Activated B cell treated with CpG ODN at 0.5 μM for 24 hours (primary cell): ENCODE measurements around the gene LDB2. TPM values are rescaled to one million over a fixed set of nuclear protein-coding genes. Genes with fewer than 3 reads are reported as not detected.
"Not testable (repeated sequence)": the region's sequence is repeated elsewhere in the genome, so short reads cannot be mapped to it uniquely, and the experiment has no call there.

ENCODE experiments used
- ATAC-seq: fragments of 200-7000 bp; cut with Tn5 transposase; one replicate; pipeline ENCODE4 v1.10.0; 2021; ENCODE audit warnings: low read depth, mild to moderate bottlenecking, moderate library complexity
- CTCF ChIA-PET: fragments of 350-600 bp; sonication (Branson Sonifier 250); formaldehyde crosslinking; loops from one replicate; lab custom pipeline; 2021; ENCODE audit warnings: antibody characterized with exemption; lab: Charles Lee
- POLR2A ChIA-PET: fragments of 350-600 bp; sonication (Branson Sonifier 250); formaldehyde crosslinking; loops from one replicate; lab custom pipeline; 2021; ENCODE audit warnings: antibody characterized with exemption; lab: Charles Lee
- DNase-seq: peaks from one replicate; pipeline ENCODE4 v3.0.0; 2022
- H3K27ac Mint-ChIP-seq: one replicate; pipeline ENCODE4 v1.8.0; 2020; ENCODE audit warnings: mixed read lengths
- H3K27me3 Mint-ChIP-seq: one replicate; pipeline ENCODE4 v1.8.0; 2021; ENCODE audit warnings: mixed read lengths
- H3K36me3 Mint-ChIP-seq: one replicate; pipeline ENCODE4 v1.8.0; 2021; ENCODE audit warnings: low read depth, mixed read lengths
- H3K4me1 Mint-ChIP-seq: one replicate; pipeline ENCODE4 v1.8.0; 2021; ENCODE audit warnings: mixed read lengths
- H3K4me3 Mint-ChIP-seq: one replicate; pipeline ENCODE4 v1.8.0; 2020; ENCODE audit warnings: mild to moderate bottlenecking, mixed read lengths
- H3K9me3 Mint-ChIP-seq: one replicate; pipeline ENCODE4 v1.8.0; 2020; ENCODE audit warnings: mixed read lengths
- intact Hi-C: fragments of 100-400 bp; cut with micrococcal nuclease; formaldehyde crosslinking; loops from one replicate; pipeline ENCODE4 v1.15.1; 2024
- total RNA-seq: library from RNA; stranded (reverse); gene quantifications from 2 replicates; pipeline ENCODE4 v1.2.3, GENCODE V29; 2022
- TF ChIP-seq, protein P1 (sequence below): fragments of 200-600 bp; IDR thresholded peaks from one replicate; pipeline ENCODE4 v1.8.0; 2022; ENCODE audit warnings: antibody characterized with exemption, mild to moderate bottlenecking

The LDB2 gene
- total RNA-seq, 1 donor from 2014 or later = not detected

GRCh38 chr4:16641971-16642370, 256.5 kb downstream of the LDB2 start:
- TF ChIP-seq, protein P1, sequence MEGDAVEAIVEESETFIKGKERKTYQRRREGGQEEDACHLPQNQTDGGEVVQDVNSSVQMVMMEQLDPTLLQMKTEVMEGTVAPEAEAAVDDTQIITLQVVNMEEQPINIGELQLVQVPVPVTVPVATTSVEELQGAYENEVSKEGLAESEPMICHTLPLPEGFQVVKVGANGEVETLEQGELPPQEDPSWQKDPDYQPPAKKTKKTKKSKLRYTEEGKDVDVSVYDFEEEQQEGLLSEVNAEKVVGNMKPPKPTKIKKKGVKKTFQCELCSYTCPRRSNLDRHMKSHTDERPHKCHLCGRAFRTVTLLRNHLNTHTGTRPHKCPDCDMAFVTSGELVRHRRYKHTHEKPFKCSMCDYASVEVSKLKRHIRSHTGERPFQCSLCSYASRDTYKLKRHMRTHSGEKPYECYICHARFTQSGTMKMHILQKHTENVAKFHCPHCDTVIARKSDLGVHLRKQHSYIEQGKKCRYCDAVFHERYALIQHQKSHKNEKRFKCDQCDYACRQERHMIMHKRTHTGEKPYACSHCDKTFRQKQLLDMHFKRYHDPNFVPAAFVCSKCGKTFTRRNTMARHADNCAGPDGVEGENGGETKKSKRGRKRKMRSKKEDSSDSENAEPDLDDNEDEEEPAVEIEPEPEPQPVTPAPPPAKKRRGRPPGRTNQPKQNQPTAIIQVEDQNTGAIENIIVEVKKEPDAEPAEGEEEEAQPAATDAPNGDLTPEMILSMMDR = no peak
- POLR2A ChIA-PET = no interaction called here
- CTCF ChIA-PET = no interaction called here
- peaks cover 3% of the 10 kb centered on the region for H3K9me3 Mint-ChIP-seq
- H3K27me3 Mint-ChIP-seq = no peaks in the 10 kb centered on the region
- H3K36me3 Mint-ChIP-seq = no peaks in the 10 kb centered on the region
- H3K4me1 Mint-ChIP-seq = no peaks in the 10 kb centered on the region
- H3K27ac Mint-ChIP-seq = no peak overlapping the region
- intact Hi-C loops = no loop called here
- no peak overlapping the region for H3K4me3 Mint-ChIP-seq
- ATAC-seq = no peak
- DNase-seq = no peak

DNA sequence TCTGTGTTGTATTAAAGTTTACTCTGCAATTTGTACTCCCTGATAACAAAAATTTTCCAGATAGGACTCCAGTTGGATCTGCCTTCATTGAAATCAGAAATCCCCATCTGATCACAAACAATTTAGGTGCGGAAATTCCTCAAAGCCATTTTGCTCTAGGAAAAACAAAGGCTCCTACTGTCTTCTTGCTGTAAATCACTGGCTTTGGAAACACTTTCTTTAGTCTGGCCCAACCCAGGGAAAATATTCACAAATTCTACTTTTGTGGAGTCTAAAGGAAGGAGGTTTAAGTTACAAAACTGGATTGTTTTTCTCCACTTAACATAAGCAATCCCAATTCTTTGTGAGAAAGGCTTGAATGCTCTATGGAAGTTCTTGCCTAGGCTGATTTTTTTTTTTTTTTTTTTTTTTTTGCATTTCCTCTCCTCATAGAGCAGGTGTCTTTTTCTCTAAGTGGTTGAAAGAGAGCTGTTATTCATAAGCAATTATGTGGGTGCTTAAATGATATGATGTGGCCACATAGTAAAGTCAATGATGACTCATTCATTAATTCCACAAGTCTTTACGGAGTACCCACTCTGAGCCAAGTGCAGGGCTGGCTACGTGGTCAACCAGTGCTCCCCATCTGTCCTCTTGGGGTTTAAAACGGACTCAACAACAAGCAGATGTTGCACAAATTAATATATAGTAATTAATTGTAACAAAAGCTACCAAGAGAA, 261.4 kb downstream of the LDB2 start:
- H3K9me3 Mint-ChIP-seq = peaks cover 5% of the 10 kb centered on the region
- H3K27ac Mint-ChIP-seq = no peak overlapping the region
- no peak overlapping the region for H3K4me3 Mint-ChIP-seq
- H3K4me1 Mint-ChIP-seq = no peaks in the 10 kb centered on the region
- CTCF ChIA-PET = no interaction called here
- no peak for DNase-seq
- ATAC-seq = no peak
- POLR2A ChIA-PET = no interaction called here
- TF ChIP-seq, protein P1 = no peak
- H3K27me3 Mint-ChIP-seq = no peaks in the 10 kb centered on the region
- intact Hi-C loops = no loop called here
- no peaks in the 10 kb centered on the region for H3K36me3 Mint-ChIP-seq

DNA sequence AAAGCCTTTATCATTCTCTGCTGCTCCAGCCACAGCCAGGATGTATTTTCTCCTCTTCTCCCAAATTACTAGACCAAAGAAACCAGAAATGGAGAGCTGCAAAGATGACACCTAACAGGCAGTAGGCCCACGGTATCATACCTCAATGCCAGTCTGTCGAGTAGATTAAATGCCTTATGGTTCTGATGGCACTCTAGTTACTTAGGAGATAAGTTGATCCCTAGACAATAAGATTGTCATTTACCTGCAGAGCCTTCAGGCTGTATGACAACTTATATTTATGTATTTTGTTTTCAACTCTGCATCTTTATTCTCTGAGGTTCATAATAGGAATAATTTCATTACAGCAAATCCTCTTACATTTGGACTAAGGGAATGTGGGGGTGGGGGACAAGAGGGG, 262.1 kb downstream of the LDB2 start:
- TF ChIP-seq, protein P1 = no peak
- no peaks in the 10 kb centered on the region for H3K36me3 Mint-ChIP-seq
- no peak overlapping the region for H3K4me3 Mint-ChIP-seq
- peaks cover 5% of the 10 kb centered on the region for H3K9me3 Mint-ChIP-seq
- no peaks in the 10 kb centered on the region for H3K27me3 Mint-ChIP-seq
- ChIA-PET POLR2A (no interaction called here), CTCF (no interaction called here)
- no peak for DNase-seq
- no peaks in the 10 kb centered on the region for H3K4me1 Mint-ChIP-seq
- intact Hi-C loops = no loop called here
- H3K27ac Mint-ChIP-seq = no peak overlapping the region
- ATAC-seq = no peak

- POLR2A ChIA-PET, H3K4me3 Mint-ChIP-seq, H3K4me1 Mint-ChIP-seq, H3K27me3 Mint-ChIP-seq, H3K36me3 Mint-ChIP-seq, ATAC-seq, CTCF ChIA-PET, H3K27ac Mint-ChIP-seq, H3K9me3 Mint-ChIP-seq, DNase-seq, intact Hi-C loops: not testable (repeated sequence)
Observed at GRCh38 chr4:16629274-16629673, 269.2 kb downstream of the LDB2 start.

GRCh38 chr4:16628835-16629234, 269.6 kb downstream of the LDB2 start:
- H3K9me3 Mint-ChIP-seq, H3K27ac Mint-ChIP-seq, H3K36me3 Mint-ChIP-seq, POLR2A ChIA-PET, intact Hi-C loops, H3K27me3 Mint-ChIP-seq, ATAC-seq, DNase-seq, H3K4me3 Mint-ChIP-seq, CTCF ChIA-PET, H3K4me1 Mint-ChIP-seq: not testable (repeated sequence)

- Mint-ChIP-seq H3K4me3 (no peak overlapping the region), H3K27me3 (no peaks in the 10 kb centered on the region), H3K27ac (no peak overlapping the region), H3K4me1 (no peaks in the 10 kb centered on the region), H3K9me3 (peaks cover 5% of the 10 kb centered on the region), H3K36me3 (no peaks in the 10 kb centered on the region)
- ChIA-PET POLR2A (no interaction called here), CTCF (no interaction called here)
- no peak for ATAC-seq
- no peak for DNase-seq
- TF ChIP-seq, protein P1 = no peak
- intact Hi-C loops = no loop called here
Observed at GRCh38 chr4:16627999-16628398, 270.4 kb downstream of the LDB2 start.
